BE2C (cell line): ENCODE data around the gene ITGA8.

Source experiments
- DNase-seq: peaks from one replicate; pipeline ENCODE4 v3.0.0-alpha.2; 2020
- H3K27me3 ChIP-seq: fragments of 250-450 bp; sonication (Bioruptor Pico); 2 replicates; pipeline ENCODE4 v1.5.1; 2020; ENCODE audit warnings: mild to moderate bottlenecking
- H3K36me3 ChIP-seq: fragments of 250-450 bp; sonication (Bioruptor Pico); 2 replicates; pipeline ENCODE4 v1.5.1; 2020; ENCODE audit warnings: mild to moderate bottlenecking
- H3K4me1 ChIP-seq: fragments of 250-450 bp; sonication (Bioruptor Pico); 2 replicates; pipeline ENCODE4 v1.5.1; 2020
- H3K4me3 ChIP-seq: 2 replicates; pipeline ENCODE4 v1.5.1; 2011; ENCODE audit warnings: low read depth, low read length
- H3K9me3 ChIP-seq: fragments of 250-450 bp; sonication (Bioruptor Pico); 2 replicates; pipeline ENCODE4 v1.5.1; 2020
- CTCF ChIP-seq: IDR thresholded peaks from 2 replicates; pipeline ENCODE4 v1.5.1; 2012; ENCODE audit warnings: mild to moderate bottlenecking, low read depth, low read length

Gene ITGA8

DNA sequence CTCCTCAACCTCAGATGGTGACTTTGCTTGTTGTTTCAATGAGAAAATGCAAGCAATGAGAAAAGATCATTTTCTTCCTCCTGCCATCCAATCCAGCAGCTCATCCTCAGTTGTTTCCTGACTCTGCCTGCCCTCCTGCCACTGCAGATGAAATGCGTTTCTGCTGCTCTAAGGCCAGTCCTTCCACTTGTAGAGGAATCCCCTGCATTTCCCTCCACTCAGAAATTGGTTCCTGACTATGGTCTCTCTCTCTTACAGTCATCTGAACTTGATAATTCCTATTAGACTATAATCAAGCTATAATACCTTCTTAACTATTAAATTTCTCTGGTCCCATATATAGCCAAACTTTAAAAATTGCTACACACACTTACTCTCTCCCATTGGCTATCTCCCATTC, 14.4 kb downstream of the ITGA8 start:
- DNase-seq: no peak
- H3K4me1 ChIP-seq: no peaks in the 10 kb centered on the region

GRCh38 chr10:15704581-15704968, 15.1 kb downstream of the ITGA8 start:
- Histone ChIP-seq H3K4me3 (no peak overlapping the region), H3K4me1 (no peaks in the 10 kb centered on the region), H3K9me3 (no peaks in the 10 kb centered on the region), H3K36me3 (no peaks in the 10 kb centered on the region), H3K27me3 (no peaks in the 10 kb centered on the region)
- no peak for TF ChIP-seq CTCF
- no peak for DNase-seq

More for the DNA sequence above, 14.4 kb downstream of the ITGA8 start:
- H3K9me3 ChIP-seq: no peaks in the 10 kb centered on the region
- H3K36me3 ChIP-seq: no peaks in the 10 kb centered on the region
- no peak for TF ChIP-seq CTCF
- H3K27me3 ChIP-seq: no peaks in the 10 kb centered on the region
- no peak overlapping the region for H3K4me3 ChIP-seq

DNA sequence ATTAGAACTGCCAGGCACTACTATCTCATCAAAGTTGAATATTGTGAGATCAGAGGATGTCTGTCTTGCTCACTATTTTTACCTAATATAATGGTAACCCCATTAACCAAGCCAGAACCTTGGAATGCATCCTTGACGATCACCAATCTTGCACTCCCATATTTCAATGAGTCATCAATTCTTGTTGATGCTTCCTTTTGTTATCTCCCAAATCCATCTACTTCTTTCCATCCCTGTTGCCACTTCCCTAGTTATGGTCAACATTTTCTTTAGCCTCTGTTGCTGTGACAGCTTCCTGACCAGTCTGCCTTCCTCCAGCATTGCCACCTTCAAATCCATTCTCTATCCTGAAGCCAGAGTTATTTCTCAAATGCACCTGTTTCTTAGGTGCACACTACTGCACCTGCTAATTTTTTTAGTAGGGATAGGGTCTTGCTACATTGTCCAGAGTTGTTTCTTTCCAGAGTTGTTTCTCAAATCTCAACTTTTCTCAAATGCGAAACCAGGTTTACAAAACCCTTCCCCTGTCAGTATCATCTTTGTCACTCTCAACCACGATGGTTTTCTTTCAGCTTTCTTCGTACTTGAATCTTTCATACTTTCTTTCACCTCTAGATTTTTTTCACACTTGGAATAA, 15.7 kb downstream of the ITGA8 start:
- no peaks in the 10 kb centered on the region for H3K27me3 ChIP-seq

GRCh38 chr10:15703151-15703880, 16.4 kb downstream of the ITGA8 start:
- no peaks in the 10 kb centered on the region for H3K9me3 ChIP-seq
- no peaks in the 10 kb centered on the region for H3K36me3 ChIP-seq
- no peaks in the 10 kb centered on the region for H3K27me3 ChIP-seq
- no peaks in the 10 kb centered on the region for H3K4me1 ChIP-seq
- DNase-seq: no peak
- no peak for TF ChIP-seq CTCF
- no peak overlapping the region for H3K4me3 ChIP-seq

More for the DNA sequence above, 15.7 kb downstream of the ITGA8 start:
- H3K9me3 ChIP-seq: no peaks in the 10 kb centered on the region
- no peak for DNase-seq
- no peak for TF ChIP-seq CTCF
- H3K4me1 ChIP-seq: no peaks in the 10 kb centered on the region
- no peaks in the 10 kb centered on the region for H3K36me3 ChIP-seq
- H3K4me3 ChIP-seq: no peak overlapping the region

DNA sequence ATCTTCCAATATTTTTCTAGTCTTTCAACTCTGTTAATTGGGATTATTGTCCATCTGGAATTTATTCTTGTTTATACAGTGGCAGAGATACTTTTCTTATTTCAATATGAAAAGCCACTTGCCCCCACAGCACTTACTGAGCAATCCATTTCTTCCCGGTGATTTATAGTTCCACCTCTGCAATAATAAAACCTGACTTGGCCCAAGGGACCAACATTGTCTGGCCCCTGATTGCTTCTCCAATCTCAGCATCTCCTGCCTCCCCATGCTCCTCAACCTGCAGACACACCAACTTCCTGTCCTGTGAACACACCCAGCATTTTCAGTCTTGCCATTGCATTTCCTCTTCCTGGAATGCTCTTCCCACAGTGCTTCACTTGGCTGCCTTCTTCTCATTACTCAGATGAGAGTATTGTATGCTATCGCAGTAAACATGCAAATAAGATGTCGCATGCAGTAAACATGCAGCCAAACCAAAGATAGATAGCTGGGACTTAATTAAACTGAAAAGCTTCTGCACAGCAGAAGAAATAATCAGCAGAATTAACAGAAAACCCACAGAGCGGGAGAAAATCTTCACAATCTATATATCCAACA, 19.5 kb downstream of the ITGA8 start:
- Histone ChIP-seq H3K9me3 (no peaks in the 10 kb centered on the region), H3K4me1 (no peaks in the 10 kb centered on the region), H3K27me3 (no peaks in the 10 kb centered on the region), H3K36me3 (no peaks in the 10 kb centered on the region), H3K4me3 (no peak overlapping the region)
- no peak for TF ChIP-seq CTCF
- no peak for DNase-seq

- H3K4me3 ChIP-seq: no peak overlapping the region
- no peaks in the 10 kb centered on the region for H3K36me3 ChIP-seq
- no peak for TF ChIP-seq CTCF
- no peaks in the 10 kb centered on the region for H3K4me1 ChIP-seq
- no peaks in the 10 kb centered on the region for H3K27me3 ChIP-seq
- DNase-seq: no peak
- no peaks in the 10 kb centered on the region for H3K9me3 ChIP-seq
Observed at GRCh38 chr10:15695852-15696251, 23.9 kb downstream of the ITGA8 start.
